Fibroblast of lung (primary cell): Measurements from ENCODE around the gene LRRN4. TPM values are rescaled to one million over a fixed set of nuclear protein-coding genes. Genes with fewer than 3 reads are reported as not detected.

Experiments
- DNase-seq, 2 donors: peaks; one replicate each; pipeline versions ENCODE4 v3.0.0 to v3.0.0-alpha.2; 2010; ENCODE audit warnings: low read depth in 2 of 2
- H2AFZ ChIP-seq: 2 replicates; pipeline ENCODE4 v1.5.1; 2012; ENCODE audit warnings: low read length, control low read depth, inconsistent platforms
- H3K27ac ChIP-seq: 2 replicates; pipeline ENCODE4 v1.5.1; 2011; ENCODE audit warnings: low read length, control low read depth; ENCODE audit not compliant: insufficient read depth
- H3K27me3 ChIP-seq: 2 replicates; pipeline ENCODE4 v1.5.1; 2011; ENCODE audit warnings: mild to moderate bottlenecking, low read length; ENCODE audit not compliant: control insufficient read depth, insufficient read depth
- H3K36me3 ChIP-seq: 2 replicates; pipeline ENCODE4 v1.5.1; 2011; ENCODE audit warnings: low read length; ENCODE audit not compliant: control insufficient read depth, insufficient read depth
- H3K4me1 ChIP-seq: 2 replicates; pipeline ENCODE4 v1.5.1; 2011; ENCODE audit warnings: low read length; ENCODE audit not compliant: control insufficient read depth, insufficient read depth; ENCODE audit errors: extremely low read depth
- H3K4me2 ChIP-seq: 2 replicates; pipeline ENCODE4 v1.5.1; 2011; ENCODE audit warnings: low read length, control low read depth; ENCODE audit not compliant: insufficient read depth; ENCODE audit errors: extremely low read depth
- H3K4me3 ChIP-seq, 4 experiments: fragments of 200-600 bp in 1 of 4; sonication (generic) in 1 of 4; replicated peaks in 1 of 4; 2 replicates each; pipeline ENCODE4 v1.5.1; 2011 to 2016; ENCODE audit warnings: low read length in 4 of 4, low read depth in 3 of 4, mild to moderate bottlenecking in 3 of 4, control low read depth in 2 of 4, inconsistent platforms in 1 of 4, mixed read lengths in 1 of 4; ENCODE audit not compliant: insufficient read depth in 1 of 4; ENCODE audit errors: control extremely low read depth in 1 of 4
- H3K79me2 ChIP-seq: 2 replicates; pipeline ENCODE4 v1.5.1; 2012; ENCODE audit warnings: mild to moderate bottlenecking, low read length, inconsistent platforms; ENCODE audit not compliant: control insufficient read depth, insufficient read depth
- H3K9ac ChIP-seq: 2 replicates; pipeline ENCODE4 v1.5.1; 2011; ENCODE audit warnings: mild to moderate bottlenecking, low read length, control low read depth; ENCODE audit not compliant: insufficient read depth
- H3K9me3 ChIP-seq: 2 replicates; pipeline ENCODE4 v1.5.1; 2012; ENCODE audit warnings: low read depth, low read length; ENCODE audit not compliant: control insufficient read depth, insufficient read depth
- H4K20me1 ChIP-seq: 2 replicates; pipeline ENCODE4 v1.5.1; 2011; ENCODE audit warnings: low read length; ENCODE audit not compliant: control insufficient read depth, insufficient read depth; ENCODE audit errors: extremely low read depth
- CTCF ChIP-seq, 2 donors: IDR thresholded peaks in 1 of 2; conservative IDR thresholded peaks in 1 of 2; 1 replicate in 1 of 2; 2 replicates in 1 of 2; pipeline ENCODE4 v1.5.1; 2011 to 2012; ENCODE audit warnings: low read length in 2 of 2, control low read depth in 1 of 2, inconsistent platforms in 1 of 2, low read depth in 1 of 2, mild to moderate bottlenecking in 1 of 2
- EZH2 ChIP-seq: IDR thresholded peaks from 2 replicates; pipeline ENCODE4 v1.5.1; 2012; ENCODE audit warnings: low read length, control low read depth, mild to moderate bottlenecking; ENCODE audit errors: missing control alignments
- polyA plus RNA-seq, 2 donors: library from polyadenylated mRNA; depleted of rRNA in 1 of 2; stranded (reverse) in 1 of 2; unstranded in 1 of 2; fragments of >200 nt; gene quantifications; 2 replicates each; pipeline ENCODE4 v1.2.1, GENCODE V29; 2011 to 2012; ENCODE audit warnings: missing spikeins in 1 of 2
- total RNA-seq: library from RNA; depleted of rRNA; stranded (reverse); fragments of >200 nt; gene quantifications from 2 replicates; pipeline ENCODE4 v1.2.1, GENCODE V29; 2014

LRRN4 gene
- total and polyA plus RNA-seq, 2 donors (not counting 1 experiment from before 2014, with no cell fraction given), result under 0.01 TPM; not detected in 1

- TF ChIP-seq EZH2 (no peak), CTCF (conservative IDR thresholded peaks at IDR 0.05 in 1 of 2, IDR thresholded peaks at IDR 0.05 in 1 of 2; ENCODE audit: low read depth in 1 of 2, low read length in 2 of 2) (no peak)
- Histone ChIP-seq H3K4me1 (peaks cover 3% of the 10 kb centered on the region), H3K9ac (no peak overlapping the region), H3K9me3 (no peaks in the 10 kb centered on the region), H3K4me2 (no peak overlapping the region), H3K4me3 (no peak overlapping the region), H4K20me1 (no peaks in the 10 kb centered on the region), H2AFZ (no peak overlapping the region), H3K27me3 (peaks cover 7% of the 10 kb centered on the region), H3K27ac (no peak overlapping the region), H3K79me2 (no peaks in the 10 kb centered on the region), H3K36me3 (no peaks in the 10 kb centered on the region)
- DNase-seq, result no peak
Measured at GRCh38 chr20:6053064-6053775, 640 bp downstream of the LRRN4 start.

- Histone ChIP-seq H2AFZ (no peak overlapping the region), H3K4me3 (peak overlapping the region in 2 of 4 experiments; percentile 22 to 45), H3K4me1 (peaks cover 3% of the 10 kb centered on the region), H3K36me3 (no peaks in the 10 kb centered on the region), H3K79me2 (no peaks in the 10 kb centered on the region), H3K9me3 (no peaks in the 10 kb centered on the region), H3K9ac (no peak overlapping the region), H3K27ac (no peak overlapping the region), H3K4me2 (peak overlapping the region; percentile 75), H3K27me3 (peaks cover 7% of the 10 kb centered on the region), H4K20me1 (no peaks in the 10 kb centered on the region)
- DNase-seq, result peak; percentile 23 to 94
- TF ChIP-seq EZH2 (no peak), CTCF (conservative IDR thresholded peaks at IDR 0.05 in 1 of 2, IDR thresholded peaks at IDR 0.05 in 1 of 2; ENCODE audit: low read depth in 1 of 2, low read length in 2 of 2) (no peak)
Measured at GRCh38 chr20:6051505-6051904, 2.4 kb downstream of the LRRN4 start.

- TF ChIP-seq CTCF (conservative IDR thresholded peaks at IDR 0.05 in 1 of 2, IDR thresholded peaks at IDR 0.05 in 1 of 2; ENCODE audit: low read depth in 1 of 2, low read length in 2 of 2), result no peak
- TF ChIP-seq EZH2, result no peak
- Histone ChIP-seq H2AFZ (no peak overlapping the region), H3K36me3 (no peaks in the 10 kb centered on the region), H3K9me3 (no peaks in the 10 kb centered on the region), H3K27me3 (peaks cover 7% of the 10 kb centered on the region), H4K20me1 (no peaks in the 10 kb centered on the region), H3K27ac (no peak overlapping the region), H3K9ac (no peak overlapping the region), H3K79me2 (no peaks in the 10 kb centered on the region), H3K4me2 (no peak overlapping the region), H3K4me3 (no peak overlapping the region), H3K4me1 (peaks cover 3% of the 10 kb centered on the region)
- no peak for DNase-seq
Measured at GRCh38 chr20:6048391-6048790, 5.5 kb downstream of the LRRN4 start.
